Dermis lymphatic vessel endothelial cell (primary cell): Measurements from ENCODE around the gene VAV2. TPM values are rescaled to one million over a fixed set of nuclear protein-coding genes. Genes with fewer than 3 reads are reported as not detected.

Source experiments
- total RNA-seq: library from RNA; depleted of rRNA; stranded (reverse); fragments of >200 nt; gene quantifications from 2 replicates; pipeline ENCODE4 v1.2.1, GENCODE V29; 2014

Gene VAV2, protein sequence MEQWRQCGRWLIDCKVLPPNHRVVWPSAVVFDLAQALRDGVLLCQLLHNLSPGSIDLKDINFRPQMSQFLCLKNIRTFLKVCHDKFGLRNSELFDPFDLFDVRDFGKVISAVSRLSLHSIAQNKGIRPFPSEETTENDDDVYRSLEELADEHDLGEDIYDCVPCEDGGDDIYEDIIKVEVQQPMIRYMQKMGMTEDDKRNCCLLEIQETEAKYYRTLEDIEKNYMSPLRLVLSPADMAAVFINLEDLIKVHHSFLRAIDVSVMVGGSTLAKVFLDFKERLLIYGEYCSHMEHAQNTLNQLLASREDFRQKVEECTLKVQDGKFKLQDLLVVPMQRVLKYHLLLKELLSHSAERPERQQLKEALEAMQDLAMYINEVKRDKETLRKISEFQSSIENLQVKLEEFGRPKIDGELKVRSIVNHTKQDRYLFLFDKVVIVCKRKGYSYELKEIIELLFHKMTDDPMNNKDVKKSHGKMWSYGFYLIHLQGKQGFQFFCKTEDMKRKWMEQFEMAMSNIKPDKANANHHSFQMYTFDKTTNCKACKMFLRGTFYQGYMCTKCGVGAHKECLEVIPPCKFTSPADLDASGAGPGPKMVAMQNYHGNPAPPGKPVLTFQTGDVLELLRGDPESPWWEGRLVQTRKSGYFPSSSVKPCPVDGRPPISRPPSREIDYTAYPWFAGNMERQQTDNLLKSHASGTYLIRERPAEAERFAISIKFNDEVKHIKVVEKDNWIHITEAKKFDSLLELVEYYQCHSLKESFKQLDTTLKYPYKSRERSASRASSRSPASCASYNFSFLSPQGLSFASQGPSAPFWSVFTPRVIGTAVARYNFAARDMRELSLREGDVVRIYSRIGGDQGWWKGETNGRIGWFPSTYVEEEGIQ
- 21.0 and 21.7 TPM in 2 replicates for total RNA-seq

DNA sequence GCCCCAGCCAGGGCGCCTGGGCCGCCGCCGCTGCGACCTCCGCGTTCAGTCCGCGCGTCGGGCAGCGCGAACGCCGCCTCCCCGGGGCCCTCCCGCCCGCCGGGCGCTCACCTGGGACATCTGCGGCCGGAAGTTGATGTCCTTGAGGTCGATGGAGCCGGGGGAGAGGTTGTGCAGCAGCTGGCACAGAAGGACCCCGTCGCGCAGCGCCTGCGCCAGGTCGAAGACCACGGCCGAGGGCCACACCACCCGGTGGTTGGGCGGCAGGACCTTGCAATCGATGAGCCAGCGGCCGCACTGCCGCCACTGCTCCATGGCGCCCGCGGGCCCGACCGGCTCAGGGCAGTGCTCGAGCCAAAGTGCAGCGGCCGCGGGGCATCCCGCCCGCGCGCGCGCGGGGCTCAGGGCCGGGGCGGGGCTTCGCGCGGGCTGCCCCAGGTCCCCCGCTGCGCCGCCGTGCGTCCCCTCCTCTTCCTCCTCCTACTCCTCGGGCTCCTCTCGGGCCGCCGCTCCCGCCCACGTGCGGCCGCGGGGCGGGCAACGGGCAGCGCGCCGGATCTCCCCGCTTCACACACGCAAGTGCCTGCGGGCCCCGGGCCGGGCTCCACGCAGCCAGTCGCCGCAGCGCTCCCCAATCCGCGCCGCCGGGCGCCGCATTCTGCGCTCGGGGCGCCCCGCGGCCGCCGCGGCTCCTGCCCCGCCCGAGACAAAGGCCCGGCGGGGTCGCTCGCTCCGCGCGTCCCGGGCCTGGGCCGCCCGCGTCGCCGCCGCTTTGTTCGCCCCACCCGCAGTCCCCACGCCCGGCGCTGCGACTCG lies at the start of gene VAV2:
TSS of gene VAV2 (minus strand) at position 361 of the 816 bp plus-strand sequence. CDS start at position 315, 46 bp downstream.

DNA sequence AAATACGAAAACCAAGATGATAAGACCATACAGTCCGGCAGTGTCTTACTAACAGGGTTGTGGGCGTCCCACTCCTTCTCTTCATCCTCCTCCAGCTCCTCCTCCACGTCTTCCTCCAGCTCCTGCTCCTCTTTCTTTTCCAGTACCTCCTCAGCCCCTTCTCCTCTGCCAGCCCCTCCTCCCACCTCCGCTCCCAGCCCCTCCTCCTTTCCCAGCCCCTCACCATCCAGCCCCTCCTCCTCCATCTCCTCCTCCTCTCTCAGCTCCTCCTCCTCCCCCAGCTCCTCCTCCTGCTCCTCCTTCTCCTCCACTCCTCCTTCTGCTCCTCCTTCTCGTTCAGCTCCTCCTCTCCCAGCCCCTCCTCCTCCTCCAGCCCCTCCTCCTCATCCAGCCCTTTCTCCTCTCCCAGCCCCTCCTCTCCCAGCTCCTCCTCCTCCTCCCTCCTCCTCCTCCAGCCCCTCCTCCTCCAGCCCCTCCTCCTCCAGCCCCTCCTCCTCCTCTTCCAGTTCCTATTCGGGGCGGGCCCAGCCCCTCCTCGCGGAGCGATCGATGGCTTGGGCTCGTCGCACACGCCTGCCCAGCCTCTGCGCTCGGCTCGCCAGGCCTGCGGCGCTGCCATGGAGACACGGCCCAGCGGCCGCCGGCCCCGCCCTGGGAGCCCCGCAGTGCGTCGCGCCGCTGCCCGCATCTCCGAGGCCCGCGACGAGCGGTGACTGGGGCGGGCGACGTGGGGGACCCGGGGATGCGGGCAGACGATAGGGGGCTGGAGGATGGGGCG lies 32.9 kb upstream of the VAV2 start, which contains the start of gene BRD3OS:
TSS of gene BRD3OS (plus strand) at position 654 of the 778 bp plus-strand sequence. CDS start 1,267 bp downstream, outside the sequence.

GRCh38 chr9:133737774-133738639 lies 254.1 kb downstream of the VAV2 start, which contains the start of gene SARDH:
TSS of gene SARDH (minus strand) at chr9:133738352. CDS start at chr9:133734173, 4,179 bp downstream.

Other genes with a start within 250 kb of the VAV2 start
- gene BRD3OS, start 33.2 kb upstream of the VAV2 start, total RNA-seq = 5.5 and 6.6 TPM in 2 replicates
- gene BRD3, start 75.7 kb upstream of the VAV2 start, total RNA-seq = 6.1 and 9.2 TPM in 2 replicates
- 14.1 and 17.8 TPM in 2 replicates for gene WDR5, start 143.8 kb upstream of the VAV2 start, total RNA-seq
- gene RNU6ATAC, start 172.2 kb upstream of the VAV2 start, total RNA-seq = not detected in 2 replicates